CD4-positive, alpha-beta T cell treated with Interleukin-21 for 1 hour (primary cell): ENCODE data around the gene PDE4DIP.
"Not testable (repeated sequence)": the region's sequence is repeated elsewhere in the genome, so short reads cannot be mapped to it uniquely, and the experiment has no call there.

ENCODE experiments used
- DNase-seq: peaks from one replicate; pipeline ENCODE4 v3.0.0-alpha.2; 2020

PDE4DIP gene

GRCh38 chr1:148874408-148875388 is 30.5 kb downstream of the PDE4DIP start:
- not testable (repeated sequence) for DNase-seq

- DNase-seq = not testable (repeated sequence)
Measured at GRCh38 chr1:148879812-148880416, 35.7 kb downstream of the PDE4DIP start.

GRCh38 chr1:148881261-148881660 is 37.0 kb downstream of the PDE4DIP start:
- not testable (repeated sequence) for DNase-seq

- DNase-seq = not testable (repeated sequence)
Measured at GRCh38 chr1:148885219-148885618, 41.0 kb downstream of the PDE4DIP start.

- DNase-seq = not testable (repeated sequence)
Measured at GRCh38 chr1:148886293-148886692, 42.1 kb downstream of the PDE4DIP start.

- not testable (repeated sequence) for DNase-seq
Measured at GRCh38 chr1:148888597-148888996, 44.4 kb downstream of the PDE4DIP start.

- DNase-seq = not testable (repeated sequence)
Measured at GRCh38 chr1:148889267-148890074, 45.2 kb downstream of the PDE4DIP start.

- not testable (repeated sequence) for DNase-seq
Measured at GRCh38 chr1:148890075-148890568, 45.9 kb downstream of the PDE4DIP start.

- DNase-seq = not testable (repeated sequence)
Measured at GRCh38 chr1:148894360-148895352, 50.4 kb downstream of the PDE4DIP start.

GRCh38 chr1:148900026-148900425 is 55.8 kb downstream of the PDE4DIP start:
- DNase-seq = not testable (repeated sequence)

- DNase-seq = not testable (repeated sequence)
Measured at GRCh38 chr1:148900691-148901090, 56.5 kb downstream of the PDE4DIP start.

- DNase-seq = not testable (repeated sequence)
Measured at GRCh38 chr1:148901150-148901952, 57.1 kb downstream of the PDE4DIP start.

- DNase-seq = not testable (repeated sequence)
Measured at GRCh38 chr1:148901953-148902341, 57.7 kb downstream of the PDE4DIP start.

GRCh38 chr1:148909219-148909826 is 65.1 kb downstream of the PDE4DIP start:
- not testable (repeated sequence) for DNase-seq

GRCh38 chr1:148911303-148911928 is 67.2 kb downstream of the PDE4DIP start:
- DNase-seq = not testable (repeated sequence)

GRCh38 chr1:148916222-148916621 is 72.0 kb downstream of the PDE4DIP start:
- not testable (repeated sequence) for DNase-seq

- DNase-seq = not testable (repeated sequence)
Measured at GRCh38 chr1:148916695-148917348, 72.6 kb downstream of the PDE4DIP start.

- not testable (repeated sequence) for DNase-seq
Measured at GRCh38 chr1:148918836-148919447, 74.7 kb downstream of the PDE4DIP start.
